A549 (cell line): ENCODE results near the gene SSH2. TPM values are rescaled to one million over a fixed set of nuclear protein-coding genes. Genes with fewer than 3 reads are reported as not detected.

Experiments
- ATAC-seq, 2 experiments: fragments of 200-7000 bp in 1 of 2; fragments of >200 bp in 1 of 2; cut with Nextera tagmentation in 1 of 2; cut with Tn5 transposase in 1 of 2; 3 replicates each; pipeline versions ENCODE4 v1.8.0 to v1.9.1; 2018 to 2020; ENCODE audit warnings: mild to moderate bottlenecking in 1 of 2, moderate library complexity in 1 of 2
- CTCF ChIA-PET: fragments of 300-600 bp; sonication (Branson Sonifier 250); formaldehyde crosslinking; extraction: SDS; loops from one replicate; lab custom pipeline; 2021; ENCODE audit warnings: antibody characterized with exemption, inconsistent platforms; lab: Yijun Ruan, JAX
- POLR2A ChIA-PET: fragments of 350-600 bp; formaldehyde crosslinking; extraction: SDS; loops from one replicate; lab custom pipeline; 2021; ENCODE audit warnings: antibody characterized with exemption, inconsistent platforms; lab: Yijun Ruan, JAX
- DNase-seq, 2 experiments: peaks; one replicate each; pipeline versions ENCODE4 v3.0.0 to v3.0.0-alpha.2; 2011 to 2016; ENCODE audit warnings: low read depth in 1 of 2, low spot score in 1 of 2
- FAIRE-seq: peaks from 2 replicates; lab custom pipeline; 2011; peaks lifted over from hg19 to GRCh38; lab: Jason Lieb, UNC
- H3K27ac ChIP-seq, 2 experiments: fragments of >200 bp; sonication (Bioruptor Twin); formaldehyde crosslinking; 3 replicates each; pipeline ENCODE4 v1.5.1; 2016 to 2017
- H3K4me1 ChIP-seq: fragments of >200 bp; sonication (Bioruptor Twin); formaldehyde crosslinking; 3 replicates; pipeline ENCODE4 v1.6.1; 2016
- H3K4me2 ChIP-seq: fragments of >200 bp; sonication (Bioruptor Twin); formaldehyde crosslinking; 3 replicates; pipeline ENCODE4 v1.6.1; 2016
- H3K4me3 ChIP-seq: fragments of >200 bp; sonication (Bioruptor Twin); formaldehyde crosslinking; 3 replicates; pipeline ENCODE4 v1.5.1; 2016
- H3K9me3 ChIP-seq: fragments of >200 bp; sonication (Bioruptor Twin); formaldehyde crosslinking; 3 replicates; pipeline ENCODE4 v1.6.1; 2016
- ATOH8 ChIP-seq: fragments of 250-450 bp; sonication (Bioruptor Pico); IDR thresholded peaks from 2 replicates; pipeline ENCODE4 v1.5.0; 2020; ENCODE audit warnings: low read depth, mild to moderate bottlenecking, moderate library complexity
- CEBPB ChIP-seq, 2 experiments: fragments of >200 bp in 1 of 2; sonication (Bioruptor Twin) in 1 of 2; formaldehyde crosslinking in 1 of 2; IDR thresholded peaks; 2 replicates each; pipeline ENCODE4 v1.6.1; 2012 to 2016
- CHD2 ChIP-seq: fragments of 150-350 bp; IDR thresholded peaks from 2 replicates; pipeline ENCODE4 v1.6.1; 2014; ENCODE audit warnings: low read length; ENCODE audit not compliant: partially characterized antibody
- ESRRA ChIP-seq: fragments of 150-350 bp; IDR thresholded peaks from 2 replicates; pipeline ENCODE4 v1.6.1; 2014; ENCODE audit warnings: mild to moderate bottlenecking, low read length, borderline replicate concordance
- HES2 ChIP-seq: fragments of >200 bp; sonication (Bioruptor Twin); formaldehyde crosslinking; IDR thresholded peaks from 2 replicates; pipeline ENCODE4 v1.6.1; 2016
- HMGXB4 ChIP-seq: fragments of 250-450 bp; sonication (Bioruptor Pico); IDR thresholded peaks from 2 replicates; pipeline ENCODE4 v1.5.0; 2021; ENCODE audit warnings: mild to moderate bottlenecking, moderate library complexity, borderline replicate concordance
- HOXA7 ChIP-seq: fragments of 250-450 bp; sonication (Bioruptor Pico); IDR thresholded peaks from 2 replicates; pipeline ENCODE4 v1.5.0; 2020; ENCODE audit warnings: mild to moderate bottlenecking, moderate library complexity
- HOXB13 ChIP-seq: fragments of 250-450 bp; sonication (Bioruptor Pico); IDR thresholded peaks from 2 replicates; pipeline ENCODE4 v1.5.0; 2020; ENCODE audit warnings: low read depth, mild to moderate bottlenecking, moderate library complexity
- JUN ChIP-seq, 2 experiments: fragments of >200 bp; sonication (Bioruptor Twin); formaldehyde crosslinking; IDR thresholded peaks; 2 replicates in 1 of 2; 3 replicates in 1 of 2; pipeline ENCODE4 v1.6.1; 2016 to 2017
- KDM5A ChIP-seq: fragments of 200-600 bp; sonication (generic); IDR thresholded peaks from 2 replicates; pipeline ENCODE4 v1.6.1; 2016; ENCODE audit warnings: antibody characterized with exemption, mild to moderate bottlenecking
- MAZ ChIP-seq: fragments of 150-350 bp; IDR thresholded peaks from 2 replicates; pipeline ENCODE4 v1.6.1; 2014; ENCODE audit warnings: antibody characterized with exemption, low read depth, low read length, borderline replicate concordance
- NPAS2 ChIP-seq: fragments of 250-450 bp; sonication (Bioruptor Pico); IDR thresholded peaks from 2 replicates; pipeline ENCODE4 v1.8.0; 2022; ENCODE audit warnings: mild to moderate bottlenecking, moderate library complexity, borderline replicate concordance
- PBX3 ChIP-seq: IDR thresholded peaks from 2 replicates; pipeline ENCODE4 v1.6.1; 2012
- POLR2A ChIP-seq: IDR thresholded peaks from 2 replicates; pipeline ENCODE4 v1.6.1; 2012; ENCODE audit warnings: mild to moderate bottlenecking, low read length
- RARB ChIP-seq: fragments of 250-450 bp; sonication (Bioruptor Pico); IDR thresholded peaks from 2 replicates; pipeline ENCODE4 v1.8.0; 2021; ENCODE audit warnings: mild to moderate bottlenecking, moderate library complexity
- REST ChIP-seq: fragments of 200-600 bp; sonication (generic); IDR thresholded peaks from 2 replicates; pipeline ENCODE4 v1.6.1; 2016; ENCODE audit warnings: antibody characterized with exemption, mild to moderate bottlenecking, moderate library complexity
- RNF2 ChIP-seq: fragments of 200-600 bp; sonication (generic); IDR thresholded peaks from 2 replicates; pipeline ENCODE4 v1.6.1; 2016; ENCODE audit warnings: low read depth, mild to moderate bottlenecking, antibody characterized with exemption, moderate library complexity, borderline replicate concordance
- SREBF2 ChIP-seq: fragments of 450-650 bp; IDR thresholded peaks from 2 replicates; pipeline ENCODE4 v1.6.1; 2014; ENCODE audit warnings: mild to moderate bottlenecking, moderate library complexity
- TFCP2L1 ChIP-seq: fragments of 250-450 bp; sonication (Bioruptor Pico); IDR thresholded peaks from 2 replicates; pipeline ENCODE4 v1.5.0; 2021; ENCODE audit warnings: mild to moderate bottlenecking
- TP53 ChIP-seq: fragments of 250-450 bp; sonication (Bioruptor Pico); IDR thresholded peaks from 2 replicates; pipeline ENCODE4 v1.5.0; 2021; ENCODE audit warnings: mild to moderate bottlenecking, moderate library complexity
- ZFP36 ChIP-seq: fragments of 450-650 bp; IDR thresholded peaks from 2 replicates; pipeline ENCODE4 v1.6.1; 2014; ENCODE audit warnings: borderline replicate concordance; ENCODE audit not compliant: partially characterized antibody
- ZNF302 ChIP-seq: fragments of 250-450 bp; sonication (Bioruptor Pico); IDR thresholded peaks from 2 replicates; pipeline ENCODE4 v1.9.0; 2021; ENCODE audit warnings: inconsistent platforms, mild to moderate bottlenecking, moderate library complexity
- ZSCAN20 ChIP-seq: fragments of 250-450 bp; sonication (Bioruptor Pico); IDR thresholded peaks from 2 replicates; pipeline ENCODE4 v1.8.0; 2022; ENCODE audit warnings: mild to moderate bottlenecking, moderate library complexity
- WGBS: methylation state at CpG from one replicate; pipeline ENCODE4 v1.1.6; 2017; ENCODE audit errors: missing lambda C conversion rate; 5-methylcytosine and 5-hydroxymethylcytosine counted together
- polyA plus RNA-seq, 4 experiments: library from polyadenylated mRNA; depleted of rRNA in 3 of 4; stranded (reverse); fragments of >200 nt; fragmentation: RNase III in 1 of 4; extraction: RNeasy Plus Mini Kit Qiagen cat#74134 plus additional on column Dnase treatment in 1 of 4; gene quantifications; 2 replicates in 3 of 4; 3 replicates in 1 of 4; pipeline ENCODE4 v1.2.3, GENCODE V29; 2011 to 2017
- TF ChIP-seq, protein P1 (sequence below): fragments of 450-650 bp; IDR thresholded peaks from 2 replicates; pipeline ENCODE4 v1.6.1; 2014; ENCODE audit warnings: antibody characterized with exemption
- TF ChIP-seq, protein P2 (sequence below): fragments of >200 bp; sonication (Bioruptor Twin); formaldehyde crosslinking; IDR thresholded peaks from 3 replicates; pipeline ENCODE4 v1.6.1; 2016

Gene SSH2
- polyA plus RNA-seq, 2 of the 4 experiments (the other 2 are of a cell fraction), result 20.7 to 24.5 TPM

GRCh38 chr17:29848737-29849136, 81.3 kb downstream of the SSH2 start:
- 50% methylated on average over 3 of the region's 3 CpGs for WGBS
- no peaks in the 10 kb centered on the region for H3K9me3 ChIP-seq
- POLR2A ChIA-PET, result interaction anchor here (1.0 to 1.9 kb wide), 2 partner anchors 81 to 83 kb away, joined by 3 to 6 read pairs; partner anchors contain the start of gene SSH2
- H3K4me3 ChIP-seq, result no peak overlapping the region
- CTCF ChIA-PET, result interaction anchor here (0.7 to 3.6 kb wide), 5 partner anchors 10 to 724 kb away, joined by 3 to 26 read pairs (median 4); partner anchors contain the start of gene SSH2
- ATAC-seq (no peak), FAIRE-seq (no peak), DNase-seq (no peak)
- H3K4me2 ChIP-seq, result no peak overlapping the region
- peaks cover 25% of the 10 kb centered on the region for H3K4me1 ChIP-seq
- TF ChIP-seq HES2 (no peak), ZNF302 (CRISPR knock-in tag) (no peak), RNF2 (no peak), ATOH8 (CRISPR knock-in tag) (no peak), CEBPB (IDR thresholded peaks at IDR 0.05) (no peak), JUN (IDR thresholded peaks at IDR 0.05) (no peak), MAZ (no peak), SREBF2 (no peak)
- peak overlapping the region in 1 of 2 experiments; percentile 55; a peak in 2 of 6 replicates for H3K27ac ChIP-seq

DNA sequence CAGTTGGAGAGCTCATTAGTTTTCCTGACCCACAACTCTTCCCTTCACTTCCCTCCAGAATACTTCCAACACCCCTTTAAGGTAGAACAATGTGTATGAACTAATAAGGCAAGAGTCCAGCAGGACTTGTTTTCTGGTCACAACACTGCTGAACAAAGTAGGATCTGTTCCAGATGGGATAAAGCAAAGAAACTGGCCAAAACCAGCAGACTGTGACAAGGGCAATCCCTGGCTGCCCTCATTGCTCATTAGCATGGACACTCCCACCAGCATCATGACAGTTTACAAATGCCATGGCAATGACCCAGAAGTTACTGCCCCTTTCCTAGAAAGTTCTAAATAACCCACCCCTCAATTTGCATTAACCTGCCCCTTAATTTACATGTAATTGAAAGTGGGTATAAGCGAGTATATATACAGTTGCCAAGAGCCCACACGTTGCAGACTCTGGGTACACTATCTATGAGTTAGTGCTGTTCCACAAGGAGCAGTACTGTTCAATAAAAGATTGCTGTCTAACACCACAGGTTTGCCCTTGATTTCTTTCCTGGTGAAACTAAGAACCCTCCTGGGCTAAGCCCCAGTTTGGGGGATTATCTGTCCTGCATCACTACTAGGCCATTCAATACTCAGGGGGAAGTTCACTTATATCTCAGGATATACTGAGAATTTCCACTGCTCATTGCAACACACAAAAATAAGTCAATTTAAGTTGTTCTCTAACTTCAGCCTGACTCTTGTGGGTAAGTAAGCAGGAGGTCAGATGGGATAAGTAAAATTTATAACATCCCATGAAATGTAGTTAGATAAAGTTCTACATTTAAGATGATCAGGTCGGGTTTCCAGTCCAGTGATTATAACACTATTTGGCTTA, 82.3 kb downstream of the SSH2 start:
- WGBS, result 84% methylated on average over 3 of the region's 3 CpGs
- POLR2A ChIA-PET, result no interaction called here
- DNase-seq, result no peak

More for the DNA sequence above, 82.3 kb downstream of the SSH2 start:
- FAIRE-seq (no peak), ATAC-seq (no peak)
- H3K27ac ChIP-seq, result no peak overlapping the region
- no peak overlapping the region for H3K4me2 ChIP-seq
- peaks cover 22% of the 10 kb centered on the region for H3K4me1 ChIP-seq
- TF ChIP-seq NPAS2 (CRISPR knock-in tag), result no peak
- TF ChIP-seq PBX3, result no peak
- TF ChIP-seq ESRRA, result no peak
- TF ChIP-seq HOXA7 (CRISPR knock-in tag), result no peak
- no peak for TF ChIP-seq MAZ
- TF ChIP-seq HMGXB4, result no peak
- no peak for TF ChIP-seq ZSCAN20
- no peak for TF ChIP-seq KDM5A
- TF ChIP-seq REST, result no peak
- TF ChIP-seq ZFP36, result no peak
- no peak for TF ChIP-seq TP53 (CRISPR knock-in tag)
- TF ChIP-seq POLR2A, result no peak
- no peak for TF ChIP-seq TFCP2L1 (CRISPR knock-in tag)
- no peak for TF ChIP-seq RARB
- TF ChIP-seq, protein P1, sequence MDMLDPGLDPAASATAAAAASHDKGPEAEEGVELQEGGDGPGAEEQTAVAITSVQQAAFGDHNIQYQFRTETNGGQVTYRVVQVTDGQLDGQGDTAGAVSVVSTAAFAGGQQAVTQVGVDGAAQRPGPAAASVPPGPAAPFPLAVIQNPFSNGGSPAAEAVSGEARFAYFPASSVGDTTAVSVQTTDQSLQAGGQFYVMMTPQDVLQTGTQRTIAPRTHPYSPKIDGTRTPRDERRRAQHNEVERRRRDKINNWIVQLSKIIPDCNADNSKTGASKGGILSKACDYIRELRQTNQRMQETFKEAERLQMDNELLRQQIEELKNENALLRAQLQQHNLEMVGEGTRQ, result no peak
- no peak for TF ChIP-seq CHD2
- TF ChIP-seq HOXB13, result no peak
- TF ChIP-seq, protein P2, sequence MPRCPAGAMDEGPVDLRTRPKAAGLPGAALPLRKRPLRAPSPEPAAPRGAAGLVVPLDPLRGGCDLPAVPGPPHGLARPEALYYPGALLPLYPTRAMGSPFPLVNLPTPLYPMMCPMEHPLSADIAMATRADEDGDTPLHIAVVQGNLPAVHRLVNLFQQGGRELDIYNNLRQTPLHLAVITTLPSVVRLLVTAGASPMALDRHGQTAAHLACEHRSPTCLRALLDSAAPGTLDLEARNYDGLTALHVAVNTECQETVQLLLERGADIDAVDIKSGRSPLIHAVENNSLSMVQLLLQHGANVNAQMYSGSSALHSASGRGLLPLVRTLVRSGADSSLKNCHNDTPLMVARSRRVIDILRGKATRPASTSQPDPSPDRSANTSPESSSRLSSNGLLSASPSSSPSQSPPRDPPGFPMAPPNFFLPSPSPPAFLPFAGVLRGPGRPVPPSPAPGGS, result no peak
- H3K9me3 ChIP-seq, result no peaks in the 10 kb centered on the region
- CTCF ChIA-PET, result interaction anchor here (1.0 to 1.7 kb wide), 5 partner anchors 9 to 257 kb away, joined by 3 to 9 read pairs (median 4); no protein-coding TSS in a partner anchor
- H3K4me3 ChIP-seq, result no peak overlapping the region
